Activated T-cell treated with anti-CD3 and anti-CD28 coated beads, Interleukin-2, amount 50 U/mL, for 48 hours (primary cell): ENCODE measurements around the gene SLC29A4.
A peak's percentile ranks its signal among the peaks of the same experiment; 100 is the strongest.
"Not testable (repeated sequence)": the region's sequence is repeated elsewhere in the genome, so short reads cannot be mapped to it uniquely, and the experiment has no call there.

Source experiments
- DNase-seq, 2 experiments: peaks; one replicate each; pipeline ENCODE4 v3.0.0-alpha.2; 2020

The SLC29A4 gene

GRCh38 chr7:5274985-5275431 is 7.7 kb upstream of the SLC29A4 start:
- not testable (repeated sequence) for DNase-seq

GRCh38 chr7:5275510-5275909 is 7.2 kb upstream of the SLC29A4 start:
- DNase-seq, result not testable (repeated sequence)

- not testable (repeated sequence) for DNase-seq
Measured at GRCh38 chr7:5276123-5276522, 6.6 kb upstream of the SLC29A4 start.

- DNase-seq, result no peak
Measured at GRCh38 chr7:5276611-5277010, 6.1 kb upstream of the SLC29A4 start.

GRCh38 chr7:5278766-5279165 is 4.0 kb upstream of the SLC29A4 start:
- no peak for DNase-seq

- DNase-seq, result no peak
Measured at GRCh38 chr7:5279734-5280133, 3.0 kb upstream of the SLC29A4 start.

GRCh38 chr7:5281598-5282500 is 894 bp upstream of the SLC29A4 start:
- not testable (repeated sequence) for DNase-seq

GRCh38 chr7:5283421-5284303 is 919 bp downstream of the SLC29A4 start:
- no peak for DNase-seq

- peak; percentile 55 for DNase-seq
Measured at GRCh38 chr7:5284304-5285281, 1.9 kb downstream of the SLC29A4 start.

GRCh38 chr7:5286933-5287332 is 4.2 kb downstream of the SLC29A4 start:
- no peak for DNase-seq

- not testable (repeated sequence) for DNase-seq
Measured at GRCh38 chr7:5287373-5287772, 4.6 kb downstream of the SLC29A4 start.

GRCh38 chr7:5287802-5288201 is 5.1 kb downstream of the SLC29A4 start:
- DNase-seq, result no peak

GRCh38 chr7:5288560-5288959 is 5.8 kb downstream of the SLC29A4 start:
- DNase-seq, result not testable (repeated sequence)

GRCh38 chr7:5289355-5289754 is 6.6 kb downstream of the SLC29A4 start:
- DNase-seq, result no peak

- no peak for DNase-seq
Measured at GRCh38 chr7:5291301-5291700, 8.6 kb downstream of the SLC29A4 start.

GRCh38 chr7:5291711-5292335 is 9.1 kb downstream of the SLC29A4 start:
- DNase-seq, result not testable (repeated sequence)

GRCh38 chr7:5294169-5294987 is 11.6 kb downstream of the SLC29A4 start:
- no peak for DNase-seq

- DNase-seq, result no peak
Measured at GRCh38 chr7:5295039-5296014, 12.6 kb downstream of the SLC29A4 start.

- DNase-seq, result peak; percentile 24 to 26
Measured at GRCh38 chr7:5296015-5296610, 13.4 kb downstream of the SLC29A4 start.
